SK-N-SH (cell line): ENCODE results near the gene THSD7B. TPM values are rescaled to one million over a fixed set of nuclear protein-coding genes. Genes with fewer than 3 reads are reported as not detected.
A peak's percentile ranks its signal among the peaks of the same experiment; 100 is the strongest.

Experiments
- CTCF ChIA-PET: fragments of 300-600, 350-600 bp; formaldehyde crosslinking; extraction: SDS; loops from one replicate; lab custom pipeline; 2021; lab: Yijun Ruan, JAX
- POLR2A ChIA-PET: fragments of 350-600 bp; sonication (Branson Sonifier 250); formaldehyde crosslinking; extraction: SDS; loops from one replicate; lab custom pipeline; 2020; ENCODE audit warnings: antibody characterized with exemption, inconsistent platforms; lab: Yijun Ruan, JAX
- DNase-seq: peaks from one replicate; pipeline ENCODE4 v3.0.0; 2012
- H2AFZ ChIP-seq: fragments of 200-600 bp; sonication (generic); 2 replicates; pipeline ENCODE4 v1.8.1; 2016; ENCODE audit warnings: antibody characterized with exemption, mild to moderate bottlenecking, low read depth
- H3F3A ChIP-seq: fragments of 200-600 bp; sonication (generic); replicated peaks from 2 replicates; pipeline ENCODE3; 2016; ENCODE audit warnings: antibody characterized with exemption, mild to moderate bottlenecking; ENCODE audit not compliant: insufficient read depth
- H3K27ac ChIP-seq, 2 experiments: fragments of 200-500 bp in 1 of 2; fragments of 200-600 bp in 1 of 2; sonication (Bioruptor generic) in 1 of 2; sonication (generic), shearing (Covaris generic) in 1 of 2; 2 replicates each; pipeline versions ENCODE4 v1.5.1 to v1.6.1; 2014 to 2016; ENCODE audit warnings: low read depth in 2 of 2, inconsistent platforms in 1 of 2, low read length in 1 of 2, mild to moderate bottlenecking in 1 of 2, mixed read lengths in 1 of 2
- H3K27me3 ChIP-seq: fragments of 200-600 bp; sonication (generic), shearing (Covaris generic); 2 replicates; pipeline ENCODE4 v1.6.1; 2016; ENCODE audit warnings: mixed run types; ENCODE audit not compliant: insufficient read depth
- H3K36me3 ChIP-seq, 2 experiments: fragments of 200-500 bp in 1 of 2; fragments of 200-600 bp in 1 of 2; sonication (Bioruptor generic) in 1 of 2; sonication (generic) in 1 of 2; replicated peaks in 1 of 2; 2 replicates each; pipeline versions ENCODE3 to v1.5.1; 2014 to 2016; ENCODE audit warnings: low read length in 1 of 2, mild to moderate bottlenecking in 1 of 2; ENCODE audit not compliant: insufficient read depth in 2 of 2, control insufficient read depth in 1 of 2
- H3K4me1 ChIP-seq, 2 experiments: fragments of 200-500 bp in 1 of 2; fragments of 200-600 bp in 1 of 2; sonication (Bioruptor generic) in 1 of 2; sonication (generic), shearing (Covaris generic) in 1 of 2; 2 replicates each; pipeline versions ENCODE4 v1.5.1 to v1.6.1; 2014 to 2016; ENCODE audit warnings: low read depth in 1 of 2, low read length in 1 of 2, mixed run types in 1 of 2; ENCODE audit not compliant: insufficient read depth in 2 of 2, control insufficient read depth in 1 of 2
- H3K4me2 ChIP-seq: fragments of 200-600 bp; sonication (generic), shearing (Covaris generic); 2 replicates; pipeline ENCODE4 v1.6.1; 2017; ENCODE audit warnings: mixed run types
- H3K4me3 ChIP-seq, 2 experiments: fragments of 200-500 bp in 1 of 2; fragments of 200-600 bp in 1 of 2; sonication (Bioruptor generic) in 1 of 2; sonication (generic), shearing (Covaris generic) in 1 of 2; 2 replicates each; pipeline versions ENCODE4 v1.5.1 to v1.8.1; 2014 to 2016; ENCODE audit warnings: low read depth in 2 of 2, inconsistent platforms in 1 of 2, low read length in 1 of 2, mild to moderate bottlenecking in 1 of 2, mixed read lengths in 1 of 2, moderate library complexity in 1 of 2
- H3K79me2 ChIP-seq: fragments of 200-600 bp; sonication (generic); 2 replicates; pipeline ENCODE4 v1.8.1; 2017; ENCODE audit warnings: mild to moderate bottlenecking; ENCODE audit not compliant: insufficient read depth
- H3K9ac ChIP-seq: fragments of 200-600 bp; sonication (generic); 2 replicates; pipeline ENCODE4 v1.6.1; 2017; ENCODE audit warnings: mixed run types
- H3K9me2 ChIP-seq: fragments of 200-600 bp; sonication (generic); 2 replicates; pipeline ENCODE4 v1.6.1; 2017; ENCODE audit warnings: mixed run types
- H3K9me3 ChIP-seq: fragments of 200-600 bp; sonication (generic); 2 replicates; pipeline ENCODE4 v1.6.1; 2017; ENCODE audit warnings: mixed run types, mild to moderate bottlenecking, moderate library complexity
- H4K20me1 ChIP-seq: fragments of 200-600 bp; sonication (generic); 2 replicates; pipeline ENCODE4 v1.6.1; 2017; ENCODE audit warnings: mild to moderate bottlenecking, mixed run types; ENCODE audit not compliant: insufficient read depth
- CHD2 ChIP-seq: fragments of 150-350 bp; IDR thresholded peaks from 2 replicates; pipeline ENCODE4 v1.6.1; 2018; ENCODE audit warnings: low read length; ENCODE audit not compliant: partially characterized antibody
- EZH2phosphoT487 ChIP-seq: fragments of 200-600 bp; sonication (generic); IDR thresholded peaks from 2 replicates; pipeline ENCODE4 v1.6.1; 2017; ENCODE audit warnings: low read depth, mixed run types, mild to moderate bottlenecking, antibody characterized with exemption, moderate library complexity, borderline replicate concordance
- FOSL2 ChIP-seq: IDR thresholded peaks from 2 replicates; pipeline ENCODE4 v1.4.0; 2012; ENCODE audit warnings: low read depth, mild to moderate bottlenecking, moderate library complexity, borderline replicate concordance
- FOXM1 ChIP-seq: IDR thresholded peaks from 2 replicates; pipeline ENCODE4 v1.4.0; 2012; ENCODE audit warnings: low read depth, mild to moderate bottlenecking
- GATA2 ChIP-seq: sonication (generic); formaldehyde crosslinking; IDR thresholded peaks from 2 replicates; pipeline ENCODE4 v1.5.0; 2020; ENCODE audit warnings: mild to moderate bottlenecking, missing genetic modification reagents
- MXI1 ChIP-seq: IDR thresholded peaks from 2 replicates; pipeline ENCODE4 v1.6.1; 2012; ENCODE audit warnings: mild to moderate bottlenecking, low read depth, low read length, improper control_type of control experiment
- NFIC ChIP-seq: IDR thresholded peaks from 2 replicates; pipeline ENCODE4 v1.4.0; 2012; ENCODE audit warnings: borderline replicate concordance
- NRF1 ChIP-seq: IDR thresholded peaks from 2 replicates; pipeline ENCODE4 v1.6.1; 2012; ENCODE audit warnings: low read depth, mild to moderate bottlenecking, low read length
- RCOR1 ChIP-seq: fragments of 150-350 bp; IDR thresholded peaks from 2 replicates; pipeline ENCODE4 v1.6.1; 2017; ENCODE audit warnings: antibody characterized with exemption, low read length
- RXRA ChIP-seq: IDR thresholded peaks from 2 replicates; pipeline ENCODE4 v1.4.0; 2012; ENCODE audit warnings: low read depth, mild to moderate bottlenecking, borderline replicate concordance
- SIN3A ChIP-seq: IDR thresholded peaks from 2 replicates; pipeline ENCODE4 v1.6.1; 2012; ENCODE audit warnings: low read depth, mild to moderate bottlenecking, low read length, moderate library complexity, borderline replicate concordance
- SMC3 ChIP-seq: IDR thresholded peaks from 2 replicates; pipeline ENCODE4 v1.6.1; 2012; ENCODE audit warnings: low read depth, low read length, improper control_type of control experiment
- TCF12 ChIP-seq: IDR thresholded peaks from 2 replicates; pipeline ENCODE4 v1.4.0; 2012
- TEAD4 ChIP-seq: IDR thresholded peaks from 2 replicates; pipeline ENCODE4 v1.4.0; 2012; ENCODE audit warnings: mild to moderate bottlenecking, borderline replicate concordance; ENCODE audit not compliant: insufficient read depth
- WGBS: methylation state at CpG from one replicate; pipeline ENCODE4 v1.1.6; 2017; ENCODE audit warnings: low lambda C conversion rate; 5-methylcytosine and 5-hydroxymethylcytosine counted together
- polyA plus RNA-seq, 3 experiments: library from polyadenylated mRNA; depleted of rRNA; stranded (reverse); fragments of >200 nt; gene quantifications; 2 replicates each; pipeline ENCODE4 v1.2.3, GENCODE V29; 2012
- TF ChIP-seq, protein P1 (sequence below): IDR thresholded peaks from 2 replicates; pipeline ENCODE4 v1.4.0; 2012; ENCODE audit warnings: low read depth, borderline replicate concordance
- TF ChIP-seq, protein P2 (sequence below): fragments of 150-350 bp; IDR thresholded peaks from 2 replicates; pipeline ENCODE4 v1.6.1; 2016; ENCODE audit warnings: mild to moderate bottlenecking, low read depth, low read length
- TF ChIP-seq, protein P3 (sequence below): IDR thresholded peaks from 2 replicates; pipeline ENCODE4 v1.6.1; 2012; ENCODE audit warnings: mild to moderate bottlenecking, low read depth, low read length, moderate library complexity
- TF ChIP-seq, protein P4 (sequence below): IDR thresholded peaks from 2 replicates; pipeline ENCODE4 v1.4.0; 2012; ENCODE audit warnings: low read depth, borderline replicate concordance

Gene THSD7B
- polyA plus RNA-seq, 1 of the 3 experiments (the other 2 are of a cell fraction), result not detected

DNA sequence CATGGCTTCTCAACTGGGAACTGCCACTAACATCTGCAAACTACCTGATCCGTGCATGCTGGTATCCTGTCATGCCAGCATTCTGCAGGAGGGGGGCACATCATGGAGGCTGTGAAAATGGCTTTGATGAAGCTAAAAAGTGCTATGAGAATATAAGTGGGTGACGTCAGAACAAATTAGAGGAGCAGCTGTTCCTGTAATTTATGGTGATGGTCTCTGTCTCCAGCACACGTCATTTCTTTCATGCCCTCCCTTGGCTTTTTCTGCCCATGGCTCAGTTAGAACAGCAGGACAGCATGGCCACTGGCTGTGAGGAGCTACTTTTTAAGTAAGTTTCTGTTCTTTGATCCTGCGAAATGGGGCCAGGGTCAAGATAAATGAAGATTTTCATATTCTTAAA is 466.3 kb downstream of the THSD7B start:
- Histone ChIP-seq H3K27me3 (no peaks in the 10 kb centered on the region), H3K4me2 (no peak overlapping the region), H3K9ac (no peak overlapping the region), H3K4me3 (no peak overlapping the region), H3K27ac (no peak overlapping the region), H3K4me1 (no peaks in the 10 kb centered on the region; a peak in 1 of 4 replicates), H3K79me2 (no peaks in the 10 kb centered on the region), H4K20me1 (no peaks in the 10 kb centered on the region), H3K9me2 (no peaks in the 10 kb centered on the region), H3K9me3 (no peaks in the 10 kb centered on the region), H3K36me3 (no peaks in the 10 kb centered on the region), H2AFZ (no peak overlapping the region), H3F3A (no peaks in the 10 kb centered on the region)
- POLR2A ChIA-PET, result no interaction called here
- TF ChIP-seq, protein P1, sequence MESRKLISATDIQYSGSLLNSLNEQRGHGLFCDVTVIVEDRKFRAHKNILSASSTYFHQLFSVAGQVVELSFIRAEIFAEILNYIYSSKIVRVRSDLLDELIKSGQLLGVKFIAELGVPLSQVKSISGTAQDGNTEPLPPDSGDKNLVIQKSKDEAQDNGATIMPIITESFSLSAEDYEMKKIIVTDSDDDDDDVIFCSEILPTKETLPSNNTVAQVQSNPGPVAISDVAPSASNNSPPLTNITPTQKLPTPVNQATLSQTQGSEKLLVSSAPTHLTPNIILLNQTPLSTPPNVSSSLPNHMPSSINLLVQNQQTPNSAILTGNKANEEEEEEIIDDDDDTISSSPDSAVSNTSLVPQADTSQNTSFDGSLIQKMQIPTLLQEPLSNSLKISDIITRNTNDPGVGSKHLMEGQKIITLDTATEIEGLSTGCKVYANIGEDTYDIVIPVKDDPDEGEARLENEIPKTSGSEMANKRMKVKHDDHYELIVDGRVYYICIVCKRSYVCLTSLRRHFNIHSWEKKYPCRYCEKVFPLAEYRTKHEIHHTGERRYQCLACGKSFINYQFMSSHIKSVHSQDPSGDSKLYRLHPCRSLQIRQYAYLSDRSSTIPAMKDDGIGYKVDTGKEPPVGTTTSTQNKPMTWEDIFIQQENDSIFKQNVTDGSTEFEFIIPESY, result no peak
- TF ChIP-seq RXRA (no peak), FOSL2 (no peak), TCF12 (no peak), SIN3A (no peak), MXI1 (no peak), SMC3 (no peak), GATA2 (CRISPR knock-in tag) (no peak), RCOR1 (no peak), FOXM1 (no peak)
- TF ChIP-seq, protein P2, sequence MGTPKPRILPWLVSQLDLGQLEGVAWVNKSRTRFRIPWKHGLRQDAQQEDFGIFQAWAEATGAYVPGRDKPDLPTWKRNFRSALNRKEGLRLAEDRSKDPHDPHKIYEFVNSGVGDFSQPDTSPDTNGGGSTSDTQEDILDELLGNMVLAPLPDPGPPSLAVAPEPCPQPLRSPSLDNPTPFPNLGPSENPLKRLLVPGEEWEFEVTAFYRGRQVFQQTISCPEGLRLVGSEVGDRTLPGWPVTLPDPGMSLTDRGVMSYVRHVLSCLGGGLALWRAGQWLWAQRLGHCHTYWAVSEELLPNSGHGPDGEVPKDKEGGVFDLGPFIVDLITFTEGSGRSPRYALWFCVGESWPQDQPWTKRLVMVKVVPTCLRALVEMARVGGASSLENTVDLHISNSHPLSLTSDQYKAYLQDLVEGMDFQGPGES, result no peak
- CTCF ChIA-PET, result interaction anchor here (0.7 kb wide), 1 partner anchor 1531 kb away, joined by 3 read pairs; no protein-coding TSS in a partner anchor
- 66% methylated on average over 4 of the region's 4 CpGs for WGBS
- no peak for DNase-seq

DNA sequence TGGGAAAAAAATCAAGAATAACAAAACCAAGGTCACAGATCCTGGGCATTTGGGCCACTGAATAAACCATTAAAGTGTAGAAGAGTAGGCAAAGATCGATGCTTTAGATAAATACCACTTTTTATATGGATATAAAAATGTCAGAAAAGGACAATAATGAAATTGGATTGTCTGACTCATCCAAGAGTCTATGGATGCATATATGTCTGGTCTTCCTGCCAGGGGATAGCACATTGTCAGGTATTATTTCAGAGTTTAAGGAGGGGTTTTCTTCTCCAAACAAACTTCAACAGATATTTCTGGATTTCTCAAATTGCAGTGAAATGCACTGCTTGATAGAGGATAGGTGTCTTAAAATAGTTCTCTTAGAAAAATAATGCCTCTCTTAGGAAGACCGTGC is 466.7 kb downstream of the THSD7B start:
- no peak overlapping the region for H3K27ac ChIP-seq
- no peaks in the 10 kb centered on the region for H4K20me1 ChIP-seq
- no peaks in the 10 kb centered on the region for H3F3A ChIP-seq
- no peak for DNase-seq
- TF ChIP-seq GATA2 (CRISPR knock-in tag) (no peak), SMC3 (no peak), RXRA (no peak), NFIC (no peak), CHD2 (no peak), NRF1 (no peak), TEAD4 (no peak), EZH2phosphoT487 (no peak)
- TF ChIP-seq, protein P3, sequence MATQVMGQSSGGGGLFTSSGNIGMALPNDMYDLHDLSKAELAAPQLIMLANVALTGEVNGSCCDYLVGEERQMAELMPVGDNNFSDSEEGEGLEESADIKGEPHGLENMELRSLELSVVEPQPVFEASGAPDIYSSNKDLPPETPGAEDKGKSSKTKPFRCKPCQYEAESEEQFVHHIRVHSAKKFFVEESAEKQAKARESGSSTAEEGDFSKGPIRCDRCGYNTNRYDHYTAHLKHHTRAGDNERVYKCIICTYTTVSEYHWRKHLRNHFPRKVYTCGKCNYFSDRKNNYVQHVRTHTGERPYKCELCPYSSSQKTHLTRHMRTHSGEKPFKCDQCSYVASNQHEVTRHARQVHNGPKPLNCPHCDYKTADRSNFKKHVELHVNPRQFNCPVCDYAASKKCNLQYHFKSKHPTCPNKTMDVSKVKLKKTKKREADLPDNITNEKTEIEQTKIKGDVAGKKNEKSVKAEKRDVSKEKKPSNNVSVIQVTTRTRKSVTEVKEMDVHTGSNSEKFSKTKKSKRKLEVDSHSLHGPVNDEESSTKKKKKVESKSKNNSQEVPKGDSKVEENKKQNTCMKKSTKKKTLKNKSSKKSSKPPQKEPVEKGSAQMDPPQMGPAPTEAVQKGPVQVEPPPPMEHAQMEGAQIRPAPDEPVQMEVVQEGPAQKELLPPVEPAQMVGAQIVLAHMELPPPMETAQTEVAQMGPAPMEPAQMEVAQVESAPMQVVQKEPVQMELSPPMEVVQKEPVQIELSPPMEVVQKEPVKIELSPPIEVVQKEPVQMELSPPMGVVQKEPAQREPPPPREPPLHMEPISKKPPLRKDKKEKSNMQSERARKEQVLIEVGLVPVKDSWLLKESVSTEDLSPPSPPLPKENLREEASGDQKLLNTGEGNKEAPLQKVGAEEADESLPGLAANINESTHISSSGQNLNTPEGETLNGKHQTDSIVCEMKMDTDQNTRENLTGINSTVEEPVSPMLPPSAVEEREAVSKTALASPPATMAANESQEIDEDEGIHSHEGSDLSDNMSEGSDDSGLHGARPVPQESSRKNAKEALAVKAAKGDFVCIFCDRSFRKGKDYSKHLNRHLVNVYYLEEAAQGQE, result no peak
- TF ChIP-seq, protein P4, sequence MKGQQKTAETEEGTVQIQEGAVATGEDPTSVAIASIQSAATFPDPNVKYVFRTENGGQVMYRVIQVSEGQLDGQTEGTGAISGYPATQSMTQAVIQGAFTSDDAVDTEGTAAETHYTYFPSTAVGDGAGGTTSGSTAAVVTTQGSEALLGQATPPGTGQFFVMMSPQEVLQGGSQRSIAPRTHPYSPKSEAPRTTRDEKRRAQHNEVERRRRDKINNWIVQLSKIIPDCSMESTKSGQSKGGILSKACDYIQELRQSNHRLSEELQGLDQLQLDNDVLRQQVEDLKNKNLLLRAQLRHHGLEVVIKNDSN, result no peak
- 46% methylated on average over 2 of the region's 2 CpGs for WGBS
- no peak overlapping the region for H3K4me3 ChIP-seq
- no peaks in the 10 kb centered on the region for H3K27me3 ChIP-seq
- H3K9me3 ChIP-seq, result no peaks in the 10 kb centered on the region
- no peaks in the 10 kb centered on the region for H3K9me2 ChIP-seq
- CTCF ChIA-PET, result interaction anchor here (0.7 kb wide), 1 partner anchor 1531 kb away, joined by 3 read pairs; no protein-coding TSS in a partner anchor
- 0 out of 2 replicates have a peak overlapping the region, but pooled peaks have one; percentile 0 for H2AFZ ChIP-seq
- no peak overlapping the region for H3K4me2 ChIP-seq
- no peak overlapping the region for H3K9ac ChIP-seq
- no peaks in the 10 kb centered on the region for H3K36me3 ChIP-seq
- H3K4me1 ChIP-seq, result no peaks in the 10 kb centered on the region; a peak in 1 of 4 replicates
- POLR2A ChIA-PET, result no interaction called here
- H3K79me2 ChIP-seq, result no peaks in the 10 kb centered on the region
